ENCODE results near the gene ZGRF1.

Gene ZGRF1

DNA sequence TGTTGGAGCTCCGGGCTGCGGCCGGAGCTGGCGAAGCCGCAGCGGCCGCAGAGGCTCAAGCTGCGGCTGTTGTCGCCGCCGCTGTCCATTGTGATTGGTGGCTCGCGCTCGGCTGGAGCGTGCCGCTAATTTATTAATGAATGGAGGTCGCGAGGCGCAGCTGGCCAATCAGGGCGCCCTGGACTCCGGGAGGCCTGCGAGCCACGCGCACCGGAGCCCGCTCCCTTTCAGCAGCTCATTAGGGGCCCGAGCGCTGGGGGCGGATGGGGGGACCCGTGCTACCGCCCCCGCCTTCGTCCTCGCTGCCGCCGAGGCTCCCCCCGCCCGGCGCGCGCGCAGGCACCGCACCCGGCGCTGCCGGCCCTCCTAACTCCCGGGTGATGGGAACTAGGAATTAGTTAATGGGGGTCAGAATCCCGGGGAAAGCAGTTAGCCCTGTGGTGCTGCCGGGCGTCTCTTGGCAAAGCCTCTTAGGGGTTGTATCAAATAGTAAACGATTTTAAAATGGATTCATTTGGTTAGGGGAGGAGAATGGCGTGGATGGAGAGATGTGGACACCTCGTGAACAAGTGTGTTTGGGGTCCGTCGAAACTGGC lies 120.1 kb downstream of the ZGRF1 start:
- Histone ChIP-seq H3K27me3 (ENCODE audit: insufficient read depth, low read length, poor library complexity) (no peaks in the 10 kb centered on the region), H3K4me2 (ENCODE audit: insufficient read depth, low read length) (no peak overlapping the region), H2AFZ (ENCODE audit: low read depth, low read length) (no peak overlapping the region), H3K4me1 (ENCODE audit: insufficient read depth, low read length) (no peaks in the 10 kb centered on the region), H4K20me1 (ENCODE audit: insufficient read depth, low read length) (no peaks in the 10 kb centered on the region), H3K36me3 (ENCODE audit: insufficient read depth, low read length) (no peaks in the 10 kb centered on the region), H3K9me3 (ENCODE audit: insufficient read depth, low read length, severe bottlenecking) (no peaks in the 10 kb centered on the region), H3K79me2 (ENCODE audit: insufficient read depth, low read length) (no peaks in the 10 kb centered on the region), H3K9ac (ENCODE audit: low read depth, low read length) (no peak overlapping the region), H3K4me3 (ENCODE audit: low read depth in 1 of 2, low read length in 2 of 2) (no peak overlapping the region), H3K27ac (ENCODE audit: low read length) (no peak overlapping the region)
- ATAC-seq (ENCODE audit: insufficient read depth, low read depth) (no peak), DNase-seq (no peak)
- TF ChIP-seq, protein P1, sequence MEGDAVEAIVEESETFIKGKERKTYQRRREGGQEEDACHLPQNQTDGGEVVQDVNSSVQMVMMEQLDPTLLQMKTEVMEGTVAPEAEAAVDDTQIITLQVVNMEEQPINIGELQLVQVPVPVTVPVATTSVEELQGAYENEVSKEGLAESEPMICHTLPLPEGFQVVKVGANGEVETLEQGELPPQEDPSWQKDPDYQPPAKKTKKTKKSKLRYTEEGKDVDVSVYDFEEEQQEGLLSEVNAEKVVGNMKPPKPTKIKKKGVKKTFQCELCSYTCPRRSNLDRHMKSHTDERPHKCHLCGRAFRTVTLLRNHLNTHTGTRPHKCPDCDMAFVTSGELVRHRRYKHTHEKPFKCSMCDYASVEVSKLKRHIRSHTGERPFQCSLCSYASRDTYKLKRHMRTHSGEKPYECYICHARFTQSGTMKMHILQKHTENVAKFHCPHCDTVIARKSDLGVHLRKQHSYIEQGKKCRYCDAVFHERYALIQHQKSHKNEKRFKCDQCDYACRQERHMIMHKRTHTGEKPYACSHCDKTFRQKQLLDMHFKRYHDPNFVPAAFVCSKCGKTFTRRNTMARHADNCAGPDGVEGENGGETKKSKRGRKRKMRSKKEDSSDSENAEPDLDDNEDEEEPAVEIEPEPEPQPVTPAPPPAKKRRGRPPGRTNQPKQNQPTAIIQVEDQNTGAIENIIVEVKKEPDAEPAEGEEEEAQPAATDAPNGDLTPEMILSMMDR (IDR thresholded peaks at IDR 0.05; ENCODE audit: borderline replicate concordance, extremely low read depth, low read length, poor library complexity, severe bottlenecking): no peak
- TF ChIP-seq EZH2 (IDR thresholded peaks at IDR 0.05; ENCODE audit: borderline replicate concordance, low read depth, low read length, severe bottlenecking): no peak

DNA sequence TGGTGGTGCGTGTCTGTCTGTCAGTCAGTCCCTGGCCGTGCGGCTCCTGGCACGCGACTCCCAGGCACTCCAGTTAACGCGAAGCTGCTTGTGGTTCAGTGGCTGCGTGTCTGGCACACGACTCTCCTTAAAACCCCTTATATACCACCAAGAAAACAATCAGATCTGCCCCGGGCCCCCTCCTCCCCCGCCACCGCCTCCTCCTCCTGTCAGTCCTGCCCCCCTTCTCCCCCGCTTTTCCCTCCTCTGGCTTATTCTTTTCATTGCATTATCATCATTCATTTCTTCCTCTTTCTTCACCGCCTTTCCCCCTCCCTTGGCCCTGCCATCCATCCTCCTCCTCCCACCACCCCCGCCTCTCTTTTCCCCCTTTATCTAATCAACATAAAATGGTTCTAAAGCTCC lies 120.6 kb downstream of the ZGRF1 start, which contains the start of gene NEUROG2:
TSS of gene NEUROG2 (minus strand) at position 115 of the 405 bp plus-strand sequence. CDS start 705 bp downstream, outside the sequence.
- no peak for ATAC-seq (ENCODE audit: insufficient read depth, low read depth)
- Histone ChIP-seq H4K20me1 (ENCODE audit: insufficient read depth, low read length) (no peaks in the 10 kb centered on the region), H3K27ac (ENCODE audit: low read length) (no peak within 1 kb of the TSS), H3K4me3 (ENCODE audit: low read depth in 1 of 2, low read length in 2 of 2) (no peak within 1 kb of the TSS), H3K79me2 (ENCODE audit: insufficient read depth, low read length) (no peaks in the 10 kb centered on the region), H3K4me2 (ENCODE audit: insufficient read depth, low read length) (no peak within 1 kb of the TSS), H3K27me3 (ENCODE audit: insufficient read depth, low read length, poor library complexity) (no peaks in the 10 kb centered on the region), H3K9me3 (ENCODE audit: insufficient read depth, low read length, severe bottlenecking) (no peaks in the 10 kb centered on the region), H3K36me3 (ENCODE audit: insufficient read depth, low read length) (no peaks in the 10 kb centered on the region), H3K4me1 (ENCODE audit: insufficient read depth, low read length) (no peaks in the 10 kb centered on the region), H3K9ac (ENCODE audit: low read depth, low read length) (no peak within 1 kb of the TSS), H2AFZ (ENCODE audit: low read depth, low read length) (no peak within 1 kb of the TSS)
- TF ChIP-seq, protein P1 (IDR thresholded peaks at IDR 0.05; ENCODE audit: borderline replicate concordance, extremely low read depth, low read length, poor library complexity, severe bottlenecking): no peak
- TF ChIP-seq EZH2 (IDR thresholded peaks at IDR 0.05; ENCODE audit: borderline replicate concordance, low read depth, low read length, severe bottlenecking): no peak
- DNase-seq: no peak

- no peak overlapping the region for H3K4me3 ChIP-seq (ENCODE audit: low read depth in 1 of 2, low read length in 2 of 2)
- H3K9me3 ChIP-seq (ENCODE audit: insufficient read depth, low read length, severe bottlenecking): no peaks in the 10 kb centered on the region
- no peaks in the 10 kb centered on the region for H3K27me3 ChIP-seq (ENCODE audit: insufficient read depth, low read length, poor library complexity)
- H3K79me2 ChIP-seq (ENCODE audit: insufficient read depth, low read length): no peaks in the 10 kb centered on the region
- H3K9ac ChIP-seq (ENCODE audit: low read depth, low read length): no peak overlapping the region
- DNase-seq: no peak
- ATAC-seq (ENCODE audit: insufficient read depth, low read depth): no peak
- no peak for TF ChIP-seq EZH2 (IDR thresholded peaks at IDR 0.05; ENCODE audit: borderline replicate concordance, low read depth, low read length, severe bottlenecking)
- TF ChIP-seq, protein P1 (IDR thresholded peaks at IDR 0.05; ENCODE audit: borderline replicate concordance, extremely low read depth, low read length, poor library complexity, severe bottlenecking): no peak
- H3K4me1 ChIP-seq (ENCODE audit: insufficient read depth, low read length): no peaks in the 10 kb centered on the region
- H2AFZ ChIP-seq (ENCODE audit: low read depth, low read length): no peak overlapping the region
- no peak overlapping the region for H3K4me2 ChIP-seq (ENCODE audit: insufficient read depth, low read length)
- no peaks in the 10 kb centered on the region for H3K36me3 ChIP-seq (ENCODE audit: insufficient read depth, low read length)
- H4K20me1 ChIP-seq (ENCODE audit: insufficient read depth, low read length): no peaks in the 10 kb centered on the region
- no peak overlapping the region for H3K27ac ChIP-seq (ENCODE audit: low read length)
Measured at GRCh38 chr4:112515198-112516065, 121.3 kb downstream of the ZGRF1 start.

Measured in DND-41 (cell line).